ENCODE data around the gene PSRC1. TPM values are rescaled to one million over a fixed set of nuclear protein-coding genes. Genes with fewer than 3 reads are reported as not detected.
"Not testable (repeated sequence)": the region's sequence is repeated elsewhere in the genome, so short reads cannot be mapped to it uniquely, and the experiment has no call there.

The PSRC1 gene
- total RNA-seq, 1 experiment from 2014 or later: 75.0 TPM

- Histone ChIP-seq H3K4me3 (ENCODE audit: low read depth, low read length, poor library complexity, severe bottlenecking) (no peak overlapping the region), H3K9me3 (ENCODE audit: low read depth, low read length, poor library complexity, severe bottlenecking) (no peaks in the 10 kb centered on the region), H3K27me3 (replicated peaks; ENCODE audit: insufficient read depth, low read depth, low read length, poor library complexity) (peaks cover 2% of the 10 kb centered on the region), H3K4me1 (ENCODE audit: insufficient read depth, low read length, poor library complexity, severe bottlenecking) (no peaks in the 10 kb centered on the region), H3K27ac (ENCODE audit: low read depth, low read length, poor library complexity, severe bottlenecking) (no peak overlapping the region), H3K36me3 (ENCODE audit: insufficient read depth, low read length, poor library complexity, severe bottlenecking) (no peaks in the 10 kb centered on the region)
- ChIA-PET CTCF (no interaction called here), POLR2A (ENCODE audit: low non-redundant PET) (no interaction called here)
- BruUV-seq (replicated peaks): no TSS peak
- TF ChIP-seq EZH2 (IDR thresholded peaks at IDR 0.05; ENCODE audit: borderline replicate concordance, low read depth, low read length, poor library complexity, severe bottlenecking): no peak
- no peak for TF ChIP-seq CTCF (conservative IDR thresholded peaks at IDR 0.05; ENCODE audit: low read depth, low read length)
- DNase-seq (ENCODE audit: low spot score): no peak
- intact Hi-C loops (cut with micrococcal nuclease; ENCODE audit: unreplicated experiment): no loop called here
These were observed 10.1 kb upstream of the PSRC1 start for GRCh38 chr1:109293026-109293425.

GRCh38 chr1:109292364-109292763, 9.4 kb upstream of the PSRC1 start:
- H3K27me3 ChIP-seq (replicated peaks; ENCODE audit: insufficient read depth, low read depth, low read length, poor library complexity): peaks cover 2% of the 10 kb centered on the region
- H3K4me1 ChIP-seq (ENCODE audit: insufficient read depth, low read length, poor library complexity, severe bottlenecking): no peaks in the 10 kb centered on the region
- intact Hi-C loops (cut with micrococcal nuclease; ENCODE audit: unreplicated experiment): no loop called here
- H3K27ac ChIP-seq (ENCODE audit: low read depth, low read length, poor library complexity, severe bottlenecking): no peak overlapping the region
- no TSS peak for BruUV-seq (replicated peaks)
- no peaks in the 10 kb centered on the region for H3K36me3 ChIP-seq (ENCODE audit: insufficient read depth, low read length, poor library complexity, severe bottlenecking)
- DNase-seq (ENCODE audit: low spot score): no peak
- CTCF ChIA-PET: no interaction called here
- no peaks in the 10 kb centered on the region for H3K9me3 ChIP-seq (ENCODE audit: low read depth, low read length, poor library complexity, severe bottlenecking)
- H3K4me3 ChIP-seq (ENCODE audit: low read depth, low read length, poor library complexity, severe bottlenecking): no peak overlapping the region
- POLR2A ChIA-PET (ENCODE audit: low non-redundant PET): no interaction called here
- TF ChIP-seq EZH2 (IDR thresholded peaks at IDR 0.05; ENCODE audit: borderline replicate concordance, low read depth, low read length, poor library complexity, severe bottlenecking) (no peak), CTCF (conservative IDR thresholded peaks at IDR 0.05; ENCODE audit: low read depth, low read length) (no peak)

- ChIA-PET POLR2A (ENCODE audit: low non-redundant PET) (no interaction called here), CTCF (no interaction called here)
- BruUV-seq (replicated peaks): no TSS peak
- H3K36me3 ChIP-seq (ENCODE audit: insufficient read depth, low read length, poor library complexity, severe bottlenecking): no peaks in the 10 kb centered on the region
- H3K4me3 ChIP-seq (ENCODE audit: low read depth, low read length, poor library complexity, severe bottlenecking): no peak overlapping the region
- no peak for DNase-seq (ENCODE audit: low spot score)
- H3K27ac ChIP-seq (ENCODE audit: low read depth, low read length, poor library complexity, severe bottlenecking): no peak overlapping the region
- H3K9me3 ChIP-seq (ENCODE audit: low read depth, low read length, poor library complexity, severe bottlenecking): no peaks in the 10 kb centered on the region
- peaks cover 2% of the 10 kb centered on the region for H3K27me3 ChIP-seq (replicated peaks; ENCODE audit: insufficient read depth, low read depth, low read length, poor library complexity)
- no peak for TF ChIP-seq EZH2 (IDR thresholded peaks at IDR 0.05; ENCODE audit: borderline replicate concordance, low read depth, low read length, poor library complexity, severe bottlenecking)
- H3K4me1 ChIP-seq (ENCODE audit: insufficient read depth, low read length, poor library complexity, severe bottlenecking): no peaks in the 10 kb centered on the region
- intact Hi-C loops (cut with micrococcal nuclease; ENCODE audit: unreplicated experiment): no loop called here
These were observed 8.1 kb upstream of the PSRC1 start for GRCh38 chr1:109290998-109291397.

GRCh38 chr1:109290137-109290536, 7.2 kb upstream of the PSRC1 start:
- BruUV-seq (replicated peaks): no TSS peak
- Histone ChIP-seq H3K9me3 (ENCODE audit: low read depth, low read length, poor library complexity, severe bottlenecking) (no peaks in the 10 kb centered on the region), H3K4me3 (ENCODE audit: low read depth, low read length, poor library complexity, severe bottlenecking) (no peak overlapping the region), H3K36me3 (ENCODE audit: insufficient read depth, low read length, poor library complexity, severe bottlenecking) (no peaks in the 10 kb centered on the region), H3K27me3 (replicated peaks; ENCODE audit: insufficient read depth, low read depth, low read length, poor library complexity) (peaks cover 2% of the 10 kb centered on the region), H3K4me1 (ENCODE audit: insufficient read depth, low read length, poor library complexity, severe bottlenecking) (peaks cover 5% of the 10 kb centered on the region), H3K27ac (ENCODE audit: low read depth, low read length, poor library complexity, severe bottlenecking) (no peak overlapping the region)
- intact Hi-C loops (cut with micrococcal nuclease; ENCODE audit: unreplicated experiment): no loop called here
- ChIA-PET POLR2A (ENCODE audit: low non-redundant PET) (no interaction called here), CTCF (no interaction called here)
- TF ChIP-seq EZH2 (IDR thresholded peaks at IDR 0.05; ENCODE audit: borderline replicate concordance, low read depth, low read length, poor library complexity, severe bottlenecking) (no peak), CTCF (conservative IDR thresholded peaks at IDR 0.05; ENCODE audit: low read depth, low read length) (no peak)
- no peak for DNase-seq (ENCODE audit: low spot score)

- H3K27me3 ChIP-seq (replicated peaks; ENCODE audit: insufficient read depth, low read depth, low read length, poor library complexity); H3K36me3 ChIP-seq (ENCODE audit: insufficient read depth, low read length, poor library complexity, severe bottlenecking); H3K27ac ChIP-seq (ENCODE audit: low read depth, low read length, poor library complexity, severe bottlenecking); H3K4me3 ChIP-seq (ENCODE audit: low read depth, low read length, poor library complexity, severe bottlenecking); DNase-seq (ENCODE audit: low spot score); H3K9me3 ChIP-seq (ENCODE audit: low read depth, low read length, poor library complexity, severe bottlenecking); CTCF ChIA-PET; intact Hi-C loops (cut with micrococcal nuclease; ENCODE audit: unreplicated experiment); BruUV-seq (replicated peaks); POLR2A ChIA-PET (ENCODE audit: low non-redundant PET): not testable (repeated sequence)
- H3K4me1 ChIP-seq (ENCODE audit: insufficient read depth, low read length, poor library complexity, severe bottlenecking): peaks cover 19% of the 10 kb centered on the region
These were observed 3.8 kb upstream of the PSRC1 start for GRCh38 chr1:109286762-109287161.
